AG04449 (cell line): ENCODE data around the gene LAMA5.

ENCODE experiments used
- CTCF ChIA-PET: fragments of 350-600 bp; formaldehyde crosslinking; extraction: SDS; loops from one replicate; lab custom pipeline; 2021; ENCODE audit warnings: antibody characterized with exemption; lab: Yijun Ruan, JAX
- POLR2A ChIA-PET: fragments of 400-600, 350-600 bp; formaldehyde crosslinking; extraction: SDS; loops from one replicate; lab custom pipeline; 2020; ENCODE audit warnings: antibody characterized with exemption, inconsistent platforms; lab: Yijun Ruan, JAX
- DNase-seq: peaks from one replicate; pipeline ENCODE4 v3.0.0-alpha.2; 2010; ENCODE audit warnings: low read depth, low spot score
- H3K4me3 ChIP-seq: 2 replicates; pipeline ENCODE4 v1.5.1; 2011; ENCODE audit warnings: low read depth, mild to moderate bottlenecking, control low read depth, low read length
- TF ChIP-seq, protein P1 (sequence below): IDR thresholded peaks from one replicate; pipeline ENCODE4 v1.5.1; 2011; ENCODE audit warnings: mild to moderate bottlenecking, moderate library complexity, low read length, control low read depth, inconsistent platforms; ENCODE audit not compliant: insufficient read depth; ENCODE audit errors: missing control alignments

LAMA5 gene

DNA sequence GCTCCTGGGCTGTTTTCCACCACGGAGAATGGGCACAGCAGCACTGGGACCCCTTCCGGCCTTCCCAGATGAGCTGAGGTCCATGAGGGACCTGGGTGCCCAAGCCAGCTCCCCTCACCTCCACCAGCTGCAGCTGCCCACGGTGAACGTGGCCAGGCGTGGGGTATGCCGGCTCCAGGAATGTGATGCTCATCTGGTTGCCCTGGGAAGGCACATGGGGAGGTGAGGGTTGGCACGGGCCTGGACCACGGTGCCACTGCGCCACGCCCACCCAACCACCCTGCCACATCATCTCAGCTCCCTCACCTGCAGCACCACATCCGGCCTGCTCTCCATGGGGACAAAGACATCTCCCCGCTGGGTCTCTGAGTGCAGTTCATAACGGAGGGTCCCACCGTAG lies 40.6 kb downstream of the LAMA5 start:
- TF ChIP-seq, protein P1, sequence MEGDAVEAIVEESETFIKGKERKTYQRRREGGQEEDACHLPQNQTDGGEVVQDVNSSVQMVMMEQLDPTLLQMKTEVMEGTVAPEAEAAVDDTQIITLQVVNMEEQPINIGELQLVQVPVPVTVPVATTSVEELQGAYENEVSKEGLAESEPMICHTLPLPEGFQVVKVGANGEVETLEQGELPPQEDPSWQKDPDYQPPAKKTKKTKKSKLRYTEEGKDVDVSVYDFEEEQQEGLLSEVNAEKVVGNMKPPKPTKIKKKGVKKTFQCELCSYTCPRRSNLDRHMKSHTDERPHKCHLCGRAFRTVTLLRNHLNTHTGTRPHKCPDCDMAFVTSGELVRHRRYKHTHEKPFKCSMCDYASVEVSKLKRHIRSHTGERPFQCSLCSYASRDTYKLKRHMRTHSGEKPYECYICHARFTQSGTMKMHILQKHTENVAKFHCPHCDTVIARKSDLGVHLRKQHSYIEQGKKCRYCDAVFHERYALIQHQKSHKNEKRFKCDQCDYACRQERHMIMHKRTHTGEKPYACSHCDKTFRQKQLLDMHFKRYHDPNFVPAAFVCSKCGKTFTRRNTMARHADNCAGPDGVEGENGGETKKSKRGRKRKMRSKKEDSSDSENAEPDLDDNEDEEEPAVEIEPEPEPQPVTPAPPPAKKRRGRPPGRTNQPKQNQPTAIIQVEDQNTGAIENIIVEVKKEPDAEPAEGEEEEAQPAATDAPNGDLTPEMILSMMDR: no peak
- H3K4me3 ChIP-seq: no peak overlapping the region
- POLR2A ChIA-PET: no interaction called here
- CTCF ChIA-PET: interaction anchor here (1.3 kb wide), 1 partner anchor 57 kb away, joined by 4 read pairs; no protein-coding TSS in a partner anchor
- no peak for DNase-seq

DNA sequence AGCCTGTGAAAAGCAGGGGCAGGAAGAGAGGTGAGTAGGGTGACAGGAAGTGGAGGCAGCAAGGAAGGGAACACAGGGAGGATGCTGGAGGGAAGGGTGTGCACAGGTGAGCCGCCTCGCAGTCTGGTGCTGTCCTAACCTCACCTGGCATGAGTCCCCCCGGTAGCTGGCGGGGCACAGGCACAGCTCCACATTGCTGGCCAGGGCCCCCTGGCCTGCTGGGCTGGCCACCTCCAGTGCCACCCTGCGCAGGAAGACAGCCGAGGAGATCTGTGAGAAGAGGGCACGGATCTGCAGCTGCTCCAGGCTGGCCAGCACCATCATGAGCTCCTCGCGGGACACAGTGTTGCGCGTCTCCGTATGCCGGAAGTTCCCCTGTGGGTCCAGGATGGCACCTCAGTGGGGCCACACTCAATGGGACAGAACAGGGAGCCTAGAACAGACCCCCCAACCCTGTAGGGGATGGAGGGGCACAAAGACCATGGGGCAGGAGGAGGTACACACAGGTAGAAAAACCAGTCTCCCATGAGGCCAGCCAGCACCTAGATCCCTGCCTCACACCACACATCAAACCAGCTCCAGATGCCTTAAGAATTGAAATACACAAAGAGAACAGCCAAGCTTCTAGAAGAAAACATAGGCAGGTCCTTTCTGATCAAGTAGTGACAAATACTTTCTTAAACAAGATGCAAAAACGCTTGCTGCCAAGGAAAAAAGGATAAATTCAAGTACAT lies 41.8 kb downstream of the LAMA5 start:
- H3K4me3 ChIP-seq: no peak overlapping the region
- TF ChIP-seq, protein P1: no peak
- ChIA-PET POLR2A (no interaction called here), CTCF (interaction anchor here (1.3 kb wide), 1 partner anchor 58 kb away, joined by 4 read pairs; no protein-coding TSS in a partner anchor)
- DNase-seq: no peak

DNA sequence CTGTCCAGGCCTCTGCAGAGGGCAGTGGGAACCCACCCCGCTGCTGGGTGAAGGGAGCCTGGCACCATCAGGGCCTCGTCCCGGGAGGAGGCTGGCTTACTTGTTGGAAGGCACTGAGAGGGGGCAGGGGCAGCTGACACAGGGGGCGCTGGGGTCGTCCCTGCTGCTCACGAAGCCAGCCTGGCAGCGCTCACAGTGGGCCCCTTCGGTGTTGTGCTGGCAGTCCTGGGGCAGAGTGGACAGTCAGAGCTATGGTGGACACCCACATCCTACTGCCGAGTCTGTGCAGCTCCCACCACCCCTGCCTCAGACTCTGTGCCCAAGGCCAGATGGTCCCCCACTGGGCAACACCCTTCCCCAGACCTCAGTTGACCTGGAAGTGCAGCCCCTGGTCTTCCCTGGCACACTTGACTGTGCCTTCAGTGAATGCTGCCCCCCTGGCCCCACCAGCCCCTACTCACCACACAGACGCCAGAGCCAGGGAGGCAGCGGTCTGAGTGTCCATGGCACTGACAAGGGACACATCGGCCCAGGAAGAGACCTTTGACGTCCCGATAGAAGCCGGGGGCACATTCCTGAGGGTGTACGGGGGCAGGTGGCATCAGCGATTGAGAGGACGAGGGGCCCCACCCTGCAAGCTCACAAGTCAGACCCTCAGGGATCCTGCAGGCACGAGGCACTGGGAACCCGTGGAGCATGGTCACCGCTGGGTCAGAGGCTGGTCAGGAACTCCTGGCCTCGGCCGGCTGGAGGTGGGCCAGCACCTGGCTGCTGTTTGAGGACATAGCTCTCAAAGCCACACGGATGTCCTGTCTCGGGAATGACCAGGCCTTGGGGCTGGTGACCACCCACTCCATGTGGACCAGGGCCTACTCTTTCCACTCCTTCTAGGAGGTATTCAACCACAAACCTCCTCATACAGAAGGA lies 42.9 kb downstream of the LAMA5 start:
- DNase-seq: no peak
- ChIA-PET POLR2A (no interaction called here), CTCF (no interaction called here)
- TF ChIP-seq, protein P1: no peak
- H3K4me3 ChIP-seq: no peak overlapping the region

DNA sequence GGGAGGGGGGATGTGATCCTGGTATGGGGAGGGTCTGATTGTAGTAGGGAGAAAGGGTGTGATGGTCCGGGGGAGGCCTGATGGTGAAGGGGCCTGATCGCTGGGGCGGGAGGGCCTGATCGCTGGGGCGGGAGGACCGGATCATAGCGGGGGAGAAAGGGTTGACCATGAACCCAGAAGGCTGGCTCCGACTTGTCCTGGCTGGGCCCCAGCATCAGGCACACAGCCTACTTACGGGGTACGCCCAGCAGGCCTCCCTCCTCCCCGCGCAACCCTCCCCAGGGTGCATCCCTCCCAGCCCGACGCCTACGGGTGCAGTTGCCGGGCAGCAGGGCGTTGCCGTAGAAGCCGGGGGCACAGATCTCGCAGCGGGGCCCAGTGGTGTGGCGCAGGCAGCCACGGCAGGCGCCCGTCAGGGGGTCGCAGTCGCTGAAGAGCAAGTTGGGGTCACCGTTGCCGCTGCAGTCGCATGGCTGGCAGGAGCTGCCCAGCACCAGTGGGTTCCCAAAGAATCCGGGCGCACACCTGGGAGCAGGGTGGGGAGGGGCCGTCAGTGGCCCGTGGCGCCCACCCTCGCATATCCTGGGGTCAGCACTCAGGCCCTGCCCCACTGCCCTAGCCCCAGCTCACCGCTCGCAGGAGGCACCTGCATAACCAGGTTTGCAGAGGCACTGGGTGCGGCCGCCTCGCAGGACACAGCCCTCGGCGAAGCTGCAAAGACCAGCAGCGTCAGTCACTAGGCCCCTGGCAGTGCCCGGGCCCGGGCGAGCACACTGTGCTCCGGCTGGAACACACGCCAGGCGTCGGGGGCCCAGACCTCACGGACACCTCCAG lies 43.7 kb downstream of the LAMA5 start:
- TF ChIP-seq, protein P1: no peak
- POLR2A ChIA-PET: no interaction called here
- DNase-seq: no peak
- CTCF ChIA-PET: no interaction called here
- H3K4me3 ChIP-seq: no peak overlapping the region

DNA sequence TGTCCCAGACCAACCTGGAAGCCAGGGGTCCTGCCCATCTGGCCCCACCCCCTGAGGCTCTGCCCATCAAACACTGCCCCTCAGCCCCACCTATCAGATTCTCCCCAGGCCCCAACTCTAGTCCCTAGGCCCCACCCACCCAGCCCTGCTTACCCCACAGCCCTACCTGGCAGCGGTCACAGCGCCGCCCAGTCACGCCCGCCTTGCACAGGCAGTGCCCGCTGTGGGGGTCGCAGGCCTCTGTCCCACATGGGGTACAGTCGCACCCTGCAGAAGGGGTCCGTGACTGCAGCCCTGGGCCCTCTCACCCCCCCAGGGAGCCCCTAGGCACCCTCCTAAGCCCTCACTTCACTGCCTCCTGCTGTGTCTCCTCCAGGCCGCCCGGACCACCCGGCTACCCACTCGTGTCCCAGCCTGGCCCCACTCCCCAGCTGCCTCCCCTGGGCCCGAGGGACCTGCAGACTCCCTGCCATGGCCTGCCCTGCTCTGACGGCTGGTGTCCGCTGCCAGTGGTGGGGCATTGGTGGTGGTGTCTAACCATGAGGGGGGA lies 44.5 kb downstream of the LAMA5 start:
- no peak overlapping the region for H3K4me3 ChIP-seq
- no peak for DNase-seq
- POLR2A ChIA-PET: no interaction called here
- TF ChIP-seq, protein P1: no peak
- CTCF ChIA-PET: no interaction called here
